GM23338 (cell line): Measurements from ENCODE around the gene AADAC. TPM values are rescaled to one million over a fixed set of nuclear protein-coding genes. Genes with fewer than 3 reads are reported as not detected.

ENCODE experiments used
- ATAC-seq: fragments of 200-7000 bp; cut with Tn5 transposase; 3 replicates; pipeline ENCODE4 v1.9.1; 2020
- DNase-seq: peaks from one replicate; pipeline ENCODE4 v3.0.0-alpha.2; 2015; ENCODE audit warnings: low spot score
- H2AFZ ChIP-seq: fragments of 200-600 bp; sonication (generic); 2 replicates; pipeline ENCODE4 v1.8.0; 2016; ENCODE audit warnings: antibody characterized with exemption, mild to moderate bottlenecking, moderate library complexity
- H3F3A ChIP-seq: fragments of 200-600 bp; sonication (generic); replicated peaks from 2 replicates; pipeline ENCODE4 v1.8.0; 2017; ENCODE audit warnings: antibody characterized with exemption, mixed run types, low read depth
- H3K27ac ChIP-seq: fragments of 200-600 bp; sonication (generic); 2 replicates; pipeline ENCODE4 v1.6.1; 2016; ENCODE audit warnings: low read depth
- H3K27me3 ChIP-seq: fragments of 200-600 bp; sonication (generic); 2 replicates; pipeline ENCODE4 v1.8.0; 2016; ENCODE audit warnings: mild to moderate bottlenecking, mixed run types, moderate library complexity; ENCODE audit not compliant: insufficient read depth
- H3K36me3 ChIP-seq: fragments of 200-600 bp; sonication (generic); 2 replicates; pipeline ENCODE4 v1.8.0; 2016; ENCODE audit warnings: mild to moderate bottlenecking; ENCODE audit not compliant: insufficient read depth
- H3K4me1 ChIP-seq: fragments of 200-600 bp; sonication (generic); 2 replicates; pipeline ENCODE4 v1.8.0; 2016; ENCODE audit warnings: mild to moderate bottlenecking, moderate library complexity; ENCODE audit not compliant: insufficient read depth
- H3K4me2 ChIP-seq: fragments of 200-600 bp; sonication (generic); 2 replicates; pipeline ENCODE4 v1.7.1; 2017; ENCODE audit warnings: mixed run types
- H3K4me3 ChIP-seq: fragments of 200-600 bp; sonication (generic); 2 replicates; pipeline ENCODE4 v1.6.1; 2016; ENCODE audit warnings: mixed run types
- H3K79me2 ChIP-seq: fragments of 200-600 bp; sonication (generic); replicated peaks from 2 replicates; pipeline ENCODE4 v1.8.0; 2017; ENCODE audit warnings: mild to moderate bottlenecking; ENCODE audit not compliant: insufficient read depth
- H3K9me2 ChIP-seq: fragments of 200-600 bp; sonication (generic); 2 replicates; pipeline ENCODE4 v1.8.0; 2017; ENCODE audit not compliant: insufficient read depth
- H4K20me1 ChIP-seq: fragments of 200-600 bp; sonication (generic); replicated peaks from 2 replicates; pipeline ENCODE4 v1.8.0; 2017; ENCODE audit warnings: mild to moderate bottlenecking; ENCODE audit not compliant: insufficient read depth
- H3K27ac Mint-ChIP-seq: 2 replicates; pipeline ENCODE4 v1.8.0; 2020; ENCODE audit warnings: inconsistent platforms, mild to moderate bottlenecking, moderate library complexity, mixed read lengths
- H3K27me3 Mint-ChIP-seq: 3 replicates; pipeline ENCODE4 v1.8.0; 2022; ENCODE audit warnings: low read depth, mild to moderate bottlenecking, moderate library complexity, mixed read lengths, inconsistent platforms; ENCODE audit not compliant: insufficient read depth, poor library complexity
- H3K36me3 Mint-ChIP-seq: 3 replicates; pipeline ENCODE4 v1.8.0; 2021; ENCODE audit warnings: low read depth, mild to moderate bottlenecking, inconsistent platforms, moderate library complexity, mixed read lengths
- H3K4me1 Mint-ChIP-seq: 3 replicates; pipeline ENCODE4 v1.8.0; 2020; ENCODE audit warnings: mild to moderate bottlenecking, inconsistent platforms, mixed read lengths
- H3K4me3 Mint-ChIP-seq: 3 replicates; pipeline ENCODE4 v1.8.0; 2021; ENCODE audit warnings: moderate library complexity, mild to moderate bottlenecking, inconsistent platforms, mixed read lengths
- H3K9me3 Mint-ChIP-seq: 3 replicates; pipeline ENCODE4 v1.8.0; 2020; ENCODE audit warnings: moderate library complexity, mild to moderate bottlenecking, inconsistent platforms, mixed read lengths
- CREB1 ChIP-seq: fragments of 250-450 bp; sonication (Bioruptor Pico); IDR thresholded peaks from 2 replicates; pipeline ENCODE4 v1.5.0; 2020; ENCODE audit warnings: low read depth, mild to moderate bottlenecking, moderate library complexity
- ZNF331 ChIP-seq: fragments of 250-450 bp; sonication (Bioruptor Pico); IDR thresholded peaks from 2 replicates; pipeline ENCODE4 v1.5.0; 2020; ENCODE audit warnings: low read depth, mild to moderate bottlenecking, moderate library complexity
- polyA plus RNA-seq: library from polyadenylated mRNA; unstranded; fragments of >200 nt; fragmentation: Nextera tagmentation; extraction: Ambion mirVana; gene quantifications from 2 replicates; pipeline ENCODE4 v1.2.1, GENCODE V29; 2016
- total RNA-seq: library from RNA; depleted of rRNA; stranded (reverse); fragments of >200 nt; shearing (Covaris generic); gene quantifications from 2 replicates; pipeline ENCODE4 v1.2.3, GENCODE V29; 2014
- TF ChIP-seq, protein P1 (sequence below), 2 experiments: fragments of 200-600 bp in 1 of 2; sonication (generic) in 1 of 2; conservative IDR thresholded peaks; 2 replicates each; pipeline versions ENCODE4 v1.5.1 to v1.6.1; 2016 to 2017; ENCODE audit warnings: antibody characterized with exemption in 2 of 2, low read depth in 2 of 2, mild to moderate bottlenecking in 2 of 2, moderate library complexity in 1 of 2
- TF ChIP-seq, protein P2 (sequence below): fragments of 250-450 bp; sonication (Bioruptor Pico); IDR thresholded peaks from 2 replicates; pipeline ENCODE4 v1.5.0; 2020; ENCODE audit warnings: mild to moderate bottlenecking, moderate library complexity

AADAC gene
- total and polyA plus RNA-seq, 2 experiments from 2014 or later = not detected

DNA sequence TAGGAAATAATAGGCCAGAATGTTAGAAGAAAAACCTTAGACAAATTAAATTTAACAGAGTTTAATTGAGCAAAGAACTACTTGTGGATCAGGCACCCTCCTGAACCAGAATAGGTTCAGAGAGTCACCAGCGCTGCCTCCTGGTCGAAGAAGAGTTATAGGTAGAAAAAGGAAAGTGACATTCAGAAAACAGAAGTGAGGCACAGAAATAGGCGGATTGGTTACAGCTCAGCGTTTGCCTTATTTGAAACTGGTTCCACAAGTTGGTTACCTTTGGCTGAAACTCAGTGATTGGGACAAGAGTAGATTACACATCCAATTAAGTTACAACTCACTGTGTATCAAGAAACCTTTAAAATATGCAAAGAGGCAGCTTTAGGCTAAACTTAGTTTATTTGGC is 4.4 kb downstream of the AADAC start:
- Mint-ChIP-seq H3K36me3 (no peaks in the 10 kb centered on the region), H3K4me3 (no peak overlapping the region), H3K27ac (no peak overlapping the region), H3K9me3 (no peaks in the 10 kb centered on the region), H3K4me1 (peaks cover 16% of the 10 kb centered on the region), H3K27me3 (no peaks in the 10 kb centered on the region)
- Histone ChIP-seq H3K9me2 (no peaks in the 10 kb centered on the region), H3K4me3 (no peak overlapping the region), H3K27ac (no peak overlapping the region), H3K27me3 (no peaks in the 10 kb centered on the region), H3K4me1 (peaks cover 8% of the 10 kb centered on the region; the same call in 1 of the 2 replicates), H3F3A (no peaks in the 10 kb centered on the region), H3K36me3 (no peaks in the 10 kb centered on the region), H2AFZ (no peak overlapping the region), H3K4me2 (no peak overlapping the region), H3K79me2 (no peaks in the 10 kb centered on the region), H4K20me1 (no peaks in the 10 kb centered on the region)
- TF ChIP-seq, protein P1, sequence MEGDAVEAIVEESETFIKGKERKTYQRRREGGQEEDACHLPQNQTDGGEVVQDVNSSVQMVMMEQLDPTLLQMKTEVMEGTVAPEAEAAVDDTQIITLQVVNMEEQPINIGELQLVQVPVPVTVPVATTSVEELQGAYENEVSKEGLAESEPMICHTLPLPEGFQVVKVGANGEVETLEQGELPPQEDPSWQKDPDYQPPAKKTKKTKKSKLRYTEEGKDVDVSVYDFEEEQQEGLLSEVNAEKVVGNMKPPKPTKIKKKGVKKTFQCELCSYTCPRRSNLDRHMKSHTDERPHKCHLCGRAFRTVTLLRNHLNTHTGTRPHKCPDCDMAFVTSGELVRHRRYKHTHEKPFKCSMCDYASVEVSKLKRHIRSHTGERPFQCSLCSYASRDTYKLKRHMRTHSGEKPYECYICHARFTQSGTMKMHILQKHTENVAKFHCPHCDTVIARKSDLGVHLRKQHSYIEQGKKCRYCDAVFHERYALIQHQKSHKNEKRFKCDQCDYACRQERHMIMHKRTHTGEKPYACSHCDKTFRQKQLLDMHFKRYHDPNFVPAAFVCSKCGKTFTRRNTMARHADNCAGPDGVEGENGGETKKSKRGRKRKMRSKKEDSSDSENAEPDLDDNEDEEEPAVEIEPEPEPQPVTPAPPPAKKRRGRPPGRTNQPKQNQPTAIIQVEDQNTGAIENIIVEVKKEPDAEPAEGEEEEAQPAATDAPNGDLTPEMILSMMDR (conservative IDR thresholded peaks at IDR 0.05; ENCODE audit: low read depth in 2 of 2) = peak in 1 of 2 experiments; percentile 41; a peak in 3 of 4 replicates
- TF ChIP-seq CREB1 (CRISPR knock-in tag) = no peak
- no peak for TF ChIP-seq ZNF331 (CRISPR knock-in tag)
- TF ChIP-seq, protein P2, sequence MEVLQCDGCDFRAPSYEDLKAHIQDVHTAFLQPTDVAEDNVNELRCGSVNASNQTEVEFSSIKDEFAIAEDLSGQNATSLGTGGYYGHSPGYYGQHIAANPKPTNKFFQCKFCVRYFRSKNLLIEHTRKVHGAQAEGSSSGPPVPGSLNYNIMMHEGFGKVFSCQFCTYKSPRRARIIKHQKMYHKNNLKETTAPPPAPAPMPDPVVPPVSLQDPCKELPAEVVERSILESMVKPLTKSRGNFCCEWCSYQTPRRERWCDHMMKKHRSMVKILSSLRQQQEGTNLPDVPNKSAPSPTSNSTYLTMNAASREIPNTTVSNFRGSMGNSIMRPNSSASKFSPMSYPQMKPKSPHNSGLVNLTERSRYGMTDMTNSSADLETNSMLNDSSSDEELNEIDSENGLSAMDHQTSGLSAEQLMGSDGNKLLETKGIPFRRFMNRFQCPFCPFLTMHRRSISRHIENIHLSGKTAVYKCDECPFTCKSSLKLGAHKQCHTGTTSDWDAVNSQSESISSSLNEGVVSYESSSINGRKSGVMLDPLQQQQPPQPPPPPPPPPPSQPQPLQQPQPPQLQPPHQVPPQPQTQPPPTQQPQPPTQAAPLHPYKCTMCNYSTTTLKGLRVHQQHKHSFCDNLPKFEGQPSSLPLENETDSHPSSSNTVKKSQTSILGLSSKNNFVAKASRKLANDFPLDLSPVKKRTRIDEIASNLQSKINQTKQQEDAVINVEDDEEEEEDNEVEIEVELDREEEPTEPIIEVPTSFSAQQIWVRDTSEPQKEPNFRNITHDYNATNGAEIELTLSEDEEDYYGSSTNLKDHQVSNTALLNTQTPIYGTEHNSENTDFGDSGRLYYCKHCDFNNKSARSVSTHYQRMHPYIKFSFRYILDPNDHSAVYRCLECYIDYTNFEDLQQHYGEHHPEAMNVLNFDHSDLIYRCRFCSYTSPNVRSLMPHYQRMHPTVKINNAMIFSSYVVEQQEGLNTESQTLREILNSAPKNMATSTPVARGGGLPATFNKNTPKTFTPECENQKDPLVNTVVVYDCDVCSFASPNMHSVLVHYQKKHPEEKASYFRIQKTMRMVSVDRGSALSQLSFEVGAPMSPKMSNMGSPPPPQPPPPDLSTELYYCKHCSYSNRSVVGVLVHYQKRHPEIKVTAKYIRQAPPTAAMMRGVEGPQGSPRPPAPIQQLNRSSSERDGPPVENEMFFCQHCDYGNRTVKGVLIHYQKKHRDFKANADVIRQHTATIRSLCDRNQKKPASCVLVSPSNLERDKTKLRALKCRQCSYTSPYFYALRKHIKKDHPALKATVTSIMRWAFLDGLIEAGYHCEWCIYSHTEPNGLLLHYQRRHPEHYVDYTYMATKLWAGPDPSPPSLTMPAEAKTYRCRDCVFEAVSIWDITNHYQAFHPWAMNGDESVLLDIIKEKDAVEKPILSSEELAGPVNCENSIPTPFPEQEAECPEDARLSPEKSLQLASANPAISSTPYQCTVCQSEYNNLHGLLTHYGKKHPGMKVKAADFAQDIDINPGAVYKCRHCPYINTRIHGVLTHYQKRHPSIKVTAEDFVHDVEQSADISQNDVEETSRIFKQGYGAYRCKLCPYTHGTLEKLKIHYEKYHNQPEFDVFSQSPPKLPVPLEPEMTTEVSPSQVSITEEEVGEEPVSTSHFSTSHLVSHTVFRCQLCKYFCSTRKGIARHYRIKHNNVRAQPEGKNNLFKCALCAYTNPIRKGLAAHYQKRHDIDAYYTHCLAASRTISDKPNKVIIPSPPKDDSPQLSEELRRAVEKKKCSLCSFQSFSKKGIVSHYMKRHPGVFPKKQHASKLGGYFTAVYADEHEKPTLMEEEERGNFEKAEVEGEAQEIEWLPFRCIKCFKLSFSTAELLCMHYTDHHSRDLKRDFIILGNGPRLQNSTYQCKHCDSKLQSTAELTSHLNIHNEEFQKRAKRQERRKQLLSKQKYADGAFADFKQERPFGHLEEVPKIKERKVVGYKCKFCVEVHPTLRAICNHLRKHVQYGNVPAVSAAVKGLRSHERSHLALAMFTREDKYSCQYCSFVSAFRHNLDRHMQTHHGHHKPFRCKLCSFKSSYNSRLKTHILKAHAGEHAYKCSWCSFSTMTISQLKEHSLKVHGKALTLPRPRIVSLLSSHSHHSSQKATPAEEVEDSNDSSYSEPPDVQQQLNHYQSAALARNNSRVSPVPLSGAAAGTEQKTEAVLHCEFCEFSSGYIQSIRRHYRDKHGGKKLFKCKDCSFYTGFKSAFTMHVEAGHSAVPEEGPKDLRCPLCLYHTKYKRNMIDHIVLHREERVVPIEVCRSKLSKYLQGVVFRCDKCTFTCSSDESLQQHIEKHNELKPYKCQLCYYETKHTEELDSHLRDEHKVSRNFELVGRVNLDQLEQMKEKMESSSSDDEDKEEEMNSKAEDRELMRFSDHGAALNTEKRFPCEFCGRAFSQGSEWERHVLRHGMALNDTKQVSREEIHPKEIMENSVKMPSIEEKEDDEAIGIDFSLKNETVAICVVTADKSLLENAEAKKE (CRISPR knock-in tag) = no peak
- DNase-seq (peak; percentile 11), ATAC-seq (no peak)
